GM12878 (cell line): ENCODE results near the gene CPD.

Experiments used
- CTCF ChIP-seq, 3 experiments: IDR thresholded peaks in 2 of 3; conservative IDR thresholded peaks in 1 of 3; 2 replicates each; pipeline ENCODE4 v1.5.1; 2011; ENCODE audit warnings: low read depth in 3 of 3, low read length in 3 of 3, mild to moderate bottlenecking in 3 of 3, control low read depth in 2 of 3, moderate library complexity in 2 of 3, inconsistent platforms in 1 of 3, mixed read lengths in 1 of 3; ENCODE audit not compliant: control insufficient read depth in 2 of 3, insufficient read depth in 1 of 3; ENCODE audit errors: extremely low read depth in 1 of 3
- EP300 ChIP-seq, 2 experiments: fragments of 150-350 bp in 1 of 2; IDR thresholded peaks; 2 replicates each; pipeline ENCODE4 v1.6.1; 2011 to 2012; ENCODE audit warnings: low read depth in 2 of 2, low read length in 2 of 2, borderline replicate concordance in 1 of 2, improper control_type of control experiment in 1 of 2, inconsistent platforms in 1 of 2; ENCODE audit not compliant: control insufficient read depth in 1 of 2
- HCFC1 ChIP-seq: fragments of 150-350 bp; IDR thresholded peaks from 2 replicates; pipeline ENCODE4 v1.6.1; 2014; ENCODE audit warnings: low read length
- TBL1XR1 ChIP-seq: IDR thresholded peaks from 2 replicates; pipeline ENCODE4 v1.6.1; 2012; ENCODE audit warnings: low read depth, low read length, improper control_type of control experiment

- TF ChIP-seq TBL1XR1 = no peak
- no peak for TF ChIP-seq CTCF (IDR thresholded peaks at IDR 0.05 in 2 of 3, conservative IDR thresholded peaks at IDR 0.05 in 1 of 3; ENCODE audit: control insufficient read depth in 2 of 3, extremely low read depth in 1 of 3, insufficient read depth in 1 of 3, low read depth in 3 of 3, low read length in 3 of 3)
- TF ChIP-seq HCFC1 = no peak
- TF ChIP-seq EP300 (IDR thresholded peaks at IDR 0.05; ENCODE audit: borderline replicate concordance in 1 of 2, control insufficient read depth in 1 of 2, low read depth in 2 of 2, low read length in 2 of 2) = no peak
Observed at GRCh38 chr17:30415491-30415890, 36.8 kb downstream of the CPD start.
